Lung (tissue), 12 donors: ENCODE results near the gene MAMDC2. TPM values are rescaled to one million over a fixed set of nuclear protein-coding genes. Genes with fewer than 3 reads are reported as not detected.

Experiments used
- ATAC-seq: fragments of 200-7000 bp; cut with Tn5 transposase; one replicate; pipeline ENCODE4 v1.9.1; 2020; ENCODE audit warnings: moderate number of reproducible peaks; ENCODE audit not compliant: insufficient read depth, low FRiP score
- DNase-seq, 3 donors: peaks; one replicate each; pipeline ENCODE4 v3.0.0-alpha.2; 2013 to 2017
- H3K27ac ChIP-seq, 2 donors: one replicate each; pipeline ENCODE4 v1.5.1; 2013; ENCODE audit warnings: mild to moderate bottlenecking in 2 of 2, moderate library complexity in 2 of 2, control low read depth in 1 of 2, inconsistent platforms in 1 of 2, low read depth in 1 of 2, low read length in 1 of 2
- H3K27me3 ChIP-seq, 3 donors: one replicate each; pipeline ENCODE4 v1.5.1; 2013; ENCODE audit warnings: low read length in 2 of 3; ENCODE audit not compliant: control insufficient read depth in 3 of 3, insufficient read depth in 3 of 3
- H3K36me3 ChIP-seq, 4 donors: one replicate each; pipeline ENCODE4 v1.5.1; 2013; ENCODE audit warnings: low read length in 4 of 4, mild to moderate bottlenecking in 1 of 4, moderate library complexity in 1 of 4; ENCODE audit not compliant: control insufficient read depth in 4 of 4, insufficient read depth in 4 of 4
- H3K4me1 ChIP-seq, 5 donors: one replicate each; pipeline ENCODE4 v1.5.1; 2013; ENCODE audit warnings: low read length in 5 of 5, mild to moderate bottlenecking in 2 of 5, moderate library complexity in 1 of 5; ENCODE audit not compliant: control insufficient read depth in 5 of 5, insufficient read depth in 5 of 5
- H3K4me3 ChIP-seq: one replicate; pipeline ENCODE4 v1.5.1; 2013; ENCODE audit warnings: mild to moderate bottlenecking, control low read depth, moderate library complexity
- H3K9ac ChIP-seq, 2 donors: one replicate each; pipeline ENCODE4 v1.5.1; 2013; ENCODE audit warnings: low read length in 2 of 2, control low read depth in 1 of 2; ENCODE audit not compliant: insufficient read depth in 1 of 2
- H3K9me3 ChIP-seq, 4 donors: one replicate each; pipeline ENCODE4 v1.5.1; 2013; ENCODE audit warnings: low read length in 3 of 4, mild to moderate bottlenecking in 1 of 4, moderate library complexity in 1 of 4; ENCODE audit not compliant: control insufficient read depth in 4 of 4, insufficient read depth in 3 of 4
- CTCF ChIP-seq: IDR thresholded peaks from 2 replicates; pipeline ENCODE4 v1.5.1; 2012; ENCODE audit warnings: mild to moderate bottlenecking; ENCODE audit errors: control extremely low read depth, extremely low read depth
- WGBS, 2 donors: extraction: QIAGEN DNeasy Blood & Tissue Kit; methylation state at CpG; one replicate each; pipeline ENCODE4 v1.1.7; 2013; 5-methylcytosine and 5-hydroxymethylcytosine counted together
- polyA plus RNA-seq, 2 donors: library from polyadenylated mRNA; stranded (reverse); fragments of 200-250 nt; gene quantifications; one replicate each; pipeline ENCODE4 v1.2.1, GENCODE V29; 2013
- total RNA-seq, 2 donors: library from RNA; depleted of rRNA in 1 of 2; stranded (reverse); fragments of >200 nt in 1 of 2; gene quantifications; one replicate each; pipeline ENCODE4 v1.2.1, GENCODE V29; 2014 to 2021
- donor health status: control.
- donor health status: control.
- donor health status: Bipolar disorder and iron deficiency.
- donor health status: healthy.
- donor health status: DM: yes; HTN: yes; CAD: no.

Gene MAMDC2
- total and polyA plus RNA-seq, 4 donors, result 6.5 to 28.6 (median 10.0) TPM

GRCh38 chr9:70257991-70258691, 214.5 kb downstream of the MAMDC2 start:
- ATAC-seq (peak; percentile 54), DNase-seq (peak; percentile 57 to 85 (median 73))
- H3K4me1 ChIP-seq, result peaks cover 5 to 59% (median 30%) of the 10 kb centered on the region in 5 donors
- peak overlapping the region; percentile 89 to 99 for H3K27ac ChIP-seq
- H3K9ac ChIP-seq, result peak overlapping the region; percentile 90 to 95
- WGBS, 2 donors, result 6 to 9% methylated on average over 27 of the region's 27 CpGs
- no peaks in the 10 kb centered on the region for H3K27me3 ChIP-seq
- H3K36me3 ChIP-seq, result peaks cover 0 to 17% (median 7%) of the 10 kb centered on the region in 4 donors
- TF ChIP-seq CTCF, result no peak
- H3K4me3 ChIP-seq, result peak overlapping the region; percentile 79
- no peaks in the 10 kb centered on the region for H3K9me3 ChIP-seq

GRCh38 chr9:70258692-70259511, 215.3 kb downstream of the MAMDC2 start, which contains the start of gene SMC5:
SMC5 (plus strand) TSS chr9:70258978; CDS start chr9:70259079, 101 bp downstream.
- WGBS, 2 donors, result 0% methylated on average over 72 to 75 of the region's 75 CpGs
- peaks cover 5 to 64% (median 32%) of the 10 kb centered on the region in 5 donors for H3K4me1 ChIP-seq
- peak; percentile 95 to 97 (median 95) for DNase-seq

GRCh38 chr9:70259512-70259802, 215.8 kb downstream of the MAMDC2 start:
- H3K9me3 ChIP-seq, result no peaks in the 10 kb centered on the region
- no peak for ATAC-seq
- no peak for DNase-seq
- H3K27me3 ChIP-seq, result no peaks in the 10 kb centered on the region
- peak overlapping the region; percentile 93 to 98 for H3K9ac ChIP-seq
- H3K36me3 ChIP-seq, result peaks cover 0 to 19% (median 10%) of the 10 kb centered on the region in 4 donors
- peak overlapping the region; percentile 79 for H3K4me3 ChIP-seq
- peak overlapping the region; percentile 89 to 99 for H3K27ac ChIP-seq
- TF ChIP-seq CTCF, result no peak
- WGBS, 2 donors, result 1 to 2% methylated on average over 10 of the region's 10 CpGs
- H3K4me1 ChIP-seq, result peaks cover 5 to 64% (median 32%) of the 10 kb centered on the region in 5 donors

More at GRCh38 chr9:70258692-70259511, 215.3 kb downstream of the MAMDC2 start, which contains the start of gene SMC5:
- peak within 1 kb of the TSS; percentile 79 for H3K4me3 ChIP-seq
- H3K36me3 ChIP-seq, result peaks cover 0 to 17% (median 7%) of the 10 kb centered on the region in 4 donors
- no peaks in the 10 kb centered on the region for H3K27me3 ChIP-seq
- H3K9me3 ChIP-seq, result no peaks in the 10 kb centered on the region
- peak within 1 kb of the TSS; percentile 89 to 99 for H3K27ac ChIP-seq
- peak; percentile 95 for ATAC-seq
- peak within 1 kb of the TSS; percentile 93 to 98 for H3K9ac ChIP-seq
- TF ChIP-seq CTCF, result no peak
